Smooth muscle cell (in vitro differentiated cells): ENCODE results near the gene IL17B. TPM values are rescaled to one million over a fixed set of nuclear protein-coding genes. Genes with fewer than 3 reads are reported as not detected.
A peak's percentile ranks its signal among the peaks of the same experiment; 100 is the strongest.

Experiments used
- DNase-seq: peaks from one replicate; lab custom pipeline; 2025; ENCODE audit not compliant: unreplicated experiment; lab: John Stamatoyannopoulos, UW
- H2AFZ ChIP-seq: fragments of 200-600 bp; sonication (generic); 2 replicates; pipeline ENCODE4 v1.6.0; 2016; ENCODE audit warnings: antibody characterized with exemption, low read depth, mild to moderate bottlenecking
- H3F3A ChIP-seq: fragments of 200-600 bp; sonication (generic); 2 replicates; pipeline ENCODE4 v1.6.0; 2017; ENCODE audit warnings: antibody characterized with exemption, low read depth
- H3K27ac ChIP-seq: fragments of 200-600 bp; sonication (generic); 2 replicates; pipeline ENCODE4 v1.5.1; 2016; ENCODE audit warnings: low read depth, mild to moderate bottlenecking
- H3K27me3 ChIP-seq: fragments of 200-600 bp; sonication (generic); 2 replicates; pipeline ENCODE4 v1.6.1; 2016; ENCODE audit warnings: low read depth, mild to moderate bottlenecking
- H3K36me3 ChIP-seq: fragments of 200-600 bp; sonication (generic); 2 replicates; pipeline ENCODE4 v1.5.1; 2016; ENCODE audit warnings: low read depth
- H3K4me1 ChIP-seq: fragments of 200-600 bp; sonication (generic); 2 replicates; pipeline ENCODE4 v1.5.1; 2016; ENCODE audit warnings: low read depth
- H3K4me2 ChIP-seq: fragments of 200-600 bp; sonication (generic); 2 replicates; pipeline ENCODE4 v1.6.0; 2016; ENCODE audit warnings: mild to moderate bottlenecking
- H3K4me3 ChIP-seq: fragments of 200-600 bp; sonication (generic); 2 replicates; pipeline ENCODE4 v1.5.1; 2016; ENCODE audit warnings: mild to moderate bottlenecking
- H3K79me2 ChIP-seq: fragments of 200-600 bp; sonication (generic); 2 replicates; pipeline ENCODE4 v1.6.0; 2016; ENCODE audit warnings: low read depth, mild to moderate bottlenecking
- H3K9ac ChIP-seq: fragments of 200-600 bp; sonication (generic); 2 replicates; pipeline ENCODE4 v1.6.0; 2016; ENCODE audit warnings: low read depth
- H3K9me3 ChIP-seq: fragments of 200-600 bp; sonication (generic); replicated peaks from 2 replicates; pipeline ENCODE4 v1.5.1; 2016; ENCODE audit warnings: low read depth
- H4K20me1 ChIP-seq: fragments of 200-600 bp; sonication (generic); 2 replicates; pipeline ENCODE4 v1.6.0; 2016; ENCODE audit warnings: low read depth
- WGBS: methylation state at CpG from one replicate; pipeline ENCODE4 v1.1.7; 2016; ENCODE audit warnings: low lambda C conversion rate; 5-methylcytosine and 5-hydroxymethylcytosine counted together
- polyA plus RNA-seq: library from polyadenylated mRNA; unstranded; fragments of >200 nt; fragmentation: Nextera tagmentation; extraction: Ambion mirVana; gene quantifications from 2 replicates; pipeline ENCODE4 v1.2.1, GENCODE V29; 2016
- total RNA-seq: library from RNA; depleted of rRNA; stranded (reverse); fragments of >200 nt; gene quantifications from 2 replicates; pipeline ENCODE4 v1.2.3, GENCODE V29; 2014
- TF ChIP-seq, protein P1 (sequence below): fragments of 200-600 bp; sonication (generic); IDR thresholded peaks from 2 replicates; pipeline ENCODE4 v1.5.1; 2017; ENCODE audit warnings: borderline replicate concordance, mild to moderate bottlenecking, antibody characterized with exemption; ENCODE audit not compliant: insufficient read depth, poor library complexity, severe bottlenecking

The IL17B gene
- total and polyA plus RNA-seq, 2 experiments from 2014 or later, result 10.4 to 12.0 TPM

DNA sequence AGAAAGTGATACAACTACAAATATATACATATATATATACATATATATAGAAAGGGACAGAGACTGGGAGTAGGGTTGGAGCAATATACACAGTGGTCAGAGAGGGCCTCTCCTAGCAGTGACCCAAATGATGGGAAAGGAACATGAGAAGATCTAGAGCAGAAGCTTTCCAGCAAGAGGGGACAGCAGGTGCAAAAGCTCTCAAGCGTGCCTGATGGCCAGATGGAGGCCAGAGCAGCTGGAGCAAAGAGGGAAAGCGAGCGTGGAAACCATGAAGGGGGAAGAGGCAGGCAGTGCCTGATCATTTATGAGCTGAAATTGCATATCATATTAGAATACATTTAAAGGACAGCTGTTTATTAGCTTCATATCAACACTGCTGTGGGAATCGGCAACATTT is 41.4 kb downstream of the IL17B start:
- H3K27ac ChIP-seq, result no peak overlapping the region
- no peak overlapping the region for H3K4me3 ChIP-seq
- no peak overlapping the region for H3K9ac ChIP-seq
- TF ChIP-seq, protein P1, sequence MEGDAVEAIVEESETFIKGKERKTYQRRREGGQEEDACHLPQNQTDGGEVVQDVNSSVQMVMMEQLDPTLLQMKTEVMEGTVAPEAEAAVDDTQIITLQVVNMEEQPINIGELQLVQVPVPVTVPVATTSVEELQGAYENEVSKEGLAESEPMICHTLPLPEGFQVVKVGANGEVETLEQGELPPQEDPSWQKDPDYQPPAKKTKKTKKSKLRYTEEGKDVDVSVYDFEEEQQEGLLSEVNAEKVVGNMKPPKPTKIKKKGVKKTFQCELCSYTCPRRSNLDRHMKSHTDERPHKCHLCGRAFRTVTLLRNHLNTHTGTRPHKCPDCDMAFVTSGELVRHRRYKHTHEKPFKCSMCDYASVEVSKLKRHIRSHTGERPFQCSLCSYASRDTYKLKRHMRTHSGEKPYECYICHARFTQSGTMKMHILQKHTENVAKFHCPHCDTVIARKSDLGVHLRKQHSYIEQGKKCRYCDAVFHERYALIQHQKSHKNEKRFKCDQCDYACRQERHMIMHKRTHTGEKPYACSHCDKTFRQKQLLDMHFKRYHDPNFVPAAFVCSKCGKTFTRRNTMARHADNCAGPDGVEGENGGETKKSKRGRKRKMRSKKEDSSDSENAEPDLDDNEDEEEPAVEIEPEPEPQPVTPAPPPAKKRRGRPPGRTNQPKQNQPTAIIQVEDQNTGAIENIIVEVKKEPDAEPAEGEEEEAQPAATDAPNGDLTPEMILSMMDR, result no peak
- H3K79me2 ChIP-seq, result no peaks in the 10 kb centered on the region
- H3F3A ChIP-seq, result no peaks in the 10 kb centered on the region
- WGBS, result 97% methylated on average over 4 of the region's 4 CpGs
- DNase-seq, result no peak
- peaks cover 31% of the 10 kb centered on the region for H3K27me3 ChIP-seq
- H4K20me1 ChIP-seq, result no peaks in the 10 kb centered on the region
- H2AFZ ChIP-seq, result no peak overlapping the region
- no peaks in the 10 kb centered on the region for H3K4me1 ChIP-seq
- H3K36me3 ChIP-seq, result no peaks in the 10 kb centered on the region
- H3K4me2 ChIP-seq, result no peak overlapping the region
- H3K9me3 ChIP-seq, result no peaks in the 10 kb centered on the region

DNA sequence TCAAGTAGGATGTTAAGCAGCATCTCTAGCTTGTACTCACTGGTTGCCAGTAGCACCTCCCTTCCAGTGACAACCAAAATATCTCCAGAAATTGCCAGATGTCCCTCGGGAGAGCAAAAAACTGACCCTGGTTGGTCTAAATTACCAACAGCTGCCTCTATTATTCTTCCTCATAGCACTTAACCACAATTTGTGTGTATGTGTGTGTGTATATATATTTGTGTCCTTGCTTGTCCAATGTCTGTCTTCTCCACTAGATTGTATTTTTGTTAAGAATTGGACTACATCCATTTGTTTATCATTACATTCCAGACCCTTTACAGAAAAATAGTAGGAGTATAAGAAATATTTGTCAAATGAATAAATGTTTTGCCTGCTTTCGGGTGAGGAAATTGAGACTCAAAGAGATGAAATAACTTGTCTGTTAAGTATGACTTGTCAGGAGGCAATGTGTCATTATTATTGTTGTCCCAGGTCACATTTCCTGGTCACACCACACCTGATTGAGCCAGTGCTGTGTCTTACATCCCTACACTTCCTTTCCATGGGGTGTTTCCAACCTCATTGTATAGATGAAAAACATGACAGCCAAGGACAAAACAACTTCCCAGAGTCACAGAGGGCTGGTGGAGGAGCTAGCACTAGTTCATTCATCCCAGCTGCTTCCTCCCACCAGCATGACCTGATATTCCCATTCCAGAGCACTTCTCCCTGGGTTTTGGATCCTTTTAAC is 45.2 kb downstream of the IL17B start:
- Histone ChIP-seq H3K4me1 (no peaks in the 10 kb centered on the region), H4K20me1 (no peaks in the 10 kb centered on the region), H3K27me3 (peaks cover 26% of the 10 kb centered on the region), H3K9ac (no peak overlapping the region), H3F3A (no peaks in the 10 kb centered on the region), H3K9me3 (no peaks in the 10 kb centered on the region), H2AFZ (no peak overlapping the region), H3K4me3 (no peak overlapping the region), H3K79me2 (no peaks in the 10 kb centered on the region), H3K36me3 (no peaks in the 10 kb centered on the region), H3K27ac (peak overlapping the region; percentile 13), H3K4me2 (no peak overlapping the region)
- TF ChIP-seq, protein P1, result no peak
- no peak for DNase-seq
- WGBS, result 81% methylated on average over 2 of the region's 2 CpGs

DNA sequence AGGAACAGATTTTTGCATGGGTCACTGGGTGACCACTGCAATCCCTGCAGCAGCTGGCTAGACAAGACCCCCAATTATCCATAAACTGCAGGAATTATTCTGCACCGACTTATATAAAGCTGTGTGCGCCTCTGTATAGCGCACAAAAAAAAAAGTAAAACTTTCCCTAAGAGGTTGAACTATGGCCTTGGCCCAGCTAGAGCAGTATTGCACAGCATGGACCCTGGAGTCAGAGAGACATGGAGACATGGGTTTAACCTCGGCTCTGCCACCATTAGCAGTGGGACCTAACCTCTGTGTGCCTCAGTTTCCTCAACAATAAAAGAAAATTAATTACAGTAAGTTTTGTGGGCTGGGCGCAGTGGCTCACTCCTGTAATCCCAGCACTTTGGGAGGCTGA is 50.9 kb downstream of the IL17B start:
- no peak overlapping the region for H3K27ac ChIP-seq
- H4K20me1 ChIP-seq, result no peaks in the 10 kb centered on the region
- H3K79me2 ChIP-seq, result no peaks in the 10 kb centered on the region
- H2AFZ ChIP-seq, result no peak overlapping the region
- no peak overlapping the region for H3K9ac ChIP-seq
- TF ChIP-seq, protein P1, result no peak
- H3F3A ChIP-seq, result no peaks in the 10 kb centered on the region
- H3K4me1 ChIP-seq, result no peaks in the 10 kb centered on the region
- WGBS, result 90% methylated on average over 5 of the region's 5 CpGs
- no peak overlapping the region for H3K4me2 ChIP-seq
- no peak overlapping the region for H3K4me3 ChIP-seq
- no peaks in the 10 kb centered on the region for H3K9me3 ChIP-seq
- no peaks in the 10 kb centered on the region for H3K36me3 ChIP-seq
- no peaks in the 10 kb centered on the region for H3K27me3 ChIP-seq
- no peak for DNase-seq

DNA sequence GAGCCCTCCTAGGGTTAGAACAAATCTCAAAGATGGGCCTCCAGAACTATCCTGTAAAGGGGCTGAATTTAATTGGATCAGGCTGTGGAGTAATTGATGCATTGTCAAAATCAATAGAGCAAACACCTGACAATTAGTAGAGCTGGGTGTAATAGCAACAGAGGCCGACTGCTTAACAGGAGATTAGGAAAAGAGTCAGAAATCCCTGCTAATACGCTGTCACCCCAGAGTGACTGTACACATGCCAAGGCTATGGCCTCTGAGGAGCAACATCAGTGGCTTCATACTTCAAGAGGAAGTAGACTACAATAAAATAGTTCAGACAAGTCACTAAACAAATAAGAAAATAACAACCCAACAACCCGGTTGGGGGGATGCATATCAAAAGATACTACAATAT is 52.5 kb downstream of the IL17B start:
- Histone ChIP-seq H3K9me3 (no peaks in the 10 kb centered on the region), H4K20me1 (no peaks in the 10 kb centered on the region), H3K4me2 (no peak overlapping the region), H3K27me3 (no peaks in the 10 kb centered on the region), H3K9ac (no peak overlapping the region), H3K79me2 (no peaks in the 10 kb centered on the region), H3K4me1 (no peaks in the 10 kb centered on the region), H3F3A (no peaks in the 10 kb centered on the region), H3K36me3 (no peaks in the 10 kb centered on the region), H3K4me3 (no peak overlapping the region), H3K27ac (no peak overlapping the region), H2AFZ (no peak overlapping the region)
- TF ChIP-seq, protein P1, result no peak
- WGBS, result 87% methylated on average over 3 of the region's 3 CpGs
- no peak for DNase-seq
